Measurements from ENCODE around the gene ZBTB11.
"Not testable (repeated sequence)": the region's sequence is repeated elsewhere in the genome, so short reads cannot be mapped to it uniquely, and the experiment has no call there.

The ZBTB11 gene

GRCh38 chr3:101643009-101643844, 33.7 kb downstream of the ZBTB11 start:
- DNase-seq: no peak

- no peak for DNase-seq
These were observed 34.5 kb downstream of the ZBTB11 start for GRCh38 chr3:101642441-101642840.

- DNase-seq: peak; percentile 63
These were observed 35.4 kb downstream of the ZBTB11 start for GRCh38 chr3:101641397-101642115.

- no peak for DNase-seq
These were observed 36.7 kb downstream of the ZBTB11 start for GRCh38 chr3:101640256-101640655.

- no peak for DNase-seq
These were observed 37.5 kb downstream of the ZBTB11 start for GRCh38 chr3:101639280-101639963.

GRCh38 chr3:101638261-101638745, 38.6 kb downstream of the ZBTB11 start:
- peak; percentile 78 for DNase-seq

GRCh38 chr3:101637451-101637850, 39.5 kb downstream of the ZBTB11 start:
- no peak for DNase-seq

- peak; percentile 86 for DNase-seq
These were observed 40.8 kb downstream of the ZBTB11 start for GRCh38 chr3:101635954-101636798.

- DNase-seq: no peak
These were observed 41.6 kb downstream of the ZBTB11 start for GRCh38 chr3:101635345-101635744.

GRCh38 chr3:101634591-101635196, 42.2 kb downstream of the ZBTB11 start:
- DNase-seq: no peak

- DNase-seq: no peak
These were observed 43.7 kb downstream of the ZBTB11 start for GRCh38 chr3:101633186-101633585.

GRCh38 chr3:101632586-101632985, 44.3 kb downstream of the ZBTB11 start:
- no peak for DNase-seq

- DNase-seq: not testable (repeated sequence)
These were observed 45.0 kb downstream of the ZBTB11 start for GRCh38 chr3:101631959-101632358.

- no peak for DNase-seq
These were observed 45.7 kb downstream of the ZBTB11 start for GRCh38 chr3:101631098-101631796.

GRCh38 chr3:101629219-101629618, 47.7 kb downstream of the ZBTB11 start:
- no peak for DNase-seq

GRCh38 chr3:101625879-101626278, 51.1 kb downstream of the ZBTB11 start:
- DNase-seq: no peak

- no peak for DNase-seq
These were observed 52.1 kb downstream of the ZBTB11 start for GRCh38 chr3:101624857-101625256.

- DNase-seq: no peak
These were observed 53.3 kb downstream of the ZBTB11 start for GRCh38 chr3:101623656-101624055.

- DNase-seq: no peak
These were observed 57.2 kb downstream of the ZBTB11 start for GRCh38 chr3:101619734-101620133.

- DNase-seq: no peak
These were observed 58.2 kb downstream of the ZBTB11 start for GRCh38 chr3:101618726-101619125.

GRCh38 chr3:101617478-101617877, 59.5 kb downstream of the ZBTB11 start:
- DNase-seq: no peak
